ENCODE data around the gene RUNX1.
A peak's percentile ranks its signal among the peaks of the same experiment; 100 is the strongest.
"Not testable (repeated sequence)": the region's sequence is repeated elsewhere in the genome, so short reads cannot be mapped to it uniquely, and the experiment has no call there.

The RUNX1 gene

GRCh38 chr21:34994766-34995631, 54.1 kb downstream of the RUNX1 start:
- DNase-seq (ENCODE audit: low read depth in 1 of 2, low spot score in 1 of 2): no peak

- not testable (repeated sequence) for DNase-seq (ENCODE audit: low read depth in 1 of 2, low spot score in 1 of 2)
Measured at GRCh38 chr21:34993521-34993921, 55.6 kb downstream of the RUNX1 start.

GRCh38 chr21:34992736-34993398, 56.2 kb downstream of the RUNX1 start:
- DNase-seq (ENCODE audit: low read depth in 1 of 2, low spot score in 1 of 2): no peak

GRCh38 chr21:34992180-34992579, 56.9 kb downstream of the RUNX1 start:
- no peak for DNase-seq (ENCODE audit: low read depth in 1 of 2, low spot score in 1 of 2)

- no peak for DNase-seq (ENCODE audit: low read depth in 1 of 2, low spot score in 1 of 2)
Measured at GRCh38 chr21:34991366-34991957, 57.6 kb downstream of the RUNX1 start.

- no peak for DNase-seq (ENCODE audit: low read depth in 1 of 2, low spot score in 1 of 2)
Measured at GRCh38 chr21:34990842-34991241, 58.3 kb downstream of the RUNX1 start.

GRCh38 chr21:34989337-34990151, 59.6 kb downstream of the RUNX1 start:
- peak; percentile 40 to 73 for DNase-seq (ENCODE audit: low read depth in 1 of 2, low spot score in 1 of 2)

- DNase-seq (ENCODE audit: low read depth in 1 of 2, low spot score in 1 of 2): no peak
Measured at GRCh38 chr21:34988625-34989024, 60.5 kb downstream of the RUNX1 start.

GRCh38 chr21:34988139-34988538, 61.0 kb downstream of the RUNX1 start:
- DNase-seq (ENCODE audit: low read depth in 1 of 2, low spot score in 1 of 2): no peak

GRCh38 chr21:34987501-34988072, 61.5 kb downstream of the RUNX1 start:
- no peak for DNase-seq (ENCODE audit: low read depth in 1 of 2, low spot score in 1 of 2)

GRCh38 chr21:34986561-34987500, 62.3 kb downstream of the RUNX1 start:
- DNase-seq (ENCODE audit: low read depth in 1 of 2, low spot score in 1 of 2): peak; percentile 57 to 78

GRCh38 chr21:34984356-34985058, 64.6 kb downstream of the RUNX1 start:
- no peak for DNase-seq (ENCODE audit: low read depth in 1 of 2, low spot score in 1 of 2)

GRCh38 chr21:34983680-34984086, 65.4 kb downstream of the RUNX1 start:
- DNase-seq (ENCODE audit: low read depth in 1 of 2, low spot score in 1 of 2): peak in 1 of 2 donors; percentile 74

GRCh38 chr21:34981791-34982190, 67.3 kb downstream of the RUNX1 start:
- no peak for DNase-seq (ENCODE audit: low read depth in 1 of 2, low spot score in 1 of 2)

- DNase-seq (ENCODE audit: low read depth in 1 of 2, low spot score in 1 of 2): no peak
Measured at GRCh38 chr21:34980423-34981115, 68.5 kb downstream of the RUNX1 start.

- DNase-seq (ENCODE audit: low read depth in 1 of 2, low spot score in 1 of 2): no peak
Measured at GRCh38 chr21:34979383-34979782, 69.7 kb downstream of the RUNX1 start.

GRCh38 chr21:34977333-34977732, 71.8 kb downstream of the RUNX1 start:
- no peak for DNase-seq (ENCODE audit: low read depth in 1 of 2, low spot score in 1 of 2)

GRCh38 chr21:34974162-34974981, 74.7 kb downstream of the RUNX1 start:
- DNase-seq (ENCODE audit: low read depth in 1 of 2, low spot score in 1 of 2): peak in 1 of 2 donors; percentile 40
